Mesothelial cell of epicardium (in vitro differentiated cells): ENCODE results near the gene ARID2. TPM values are rescaled to one million over a fixed set of nuclear protein-coding genes. Genes with fewer than 3 reads are reported as not detected.

Experiments
- DNase-seq, 2 experiments: peaks; one replicate each; pipeline ENCODE4 v3.0.0; 2021; ENCODE audit warnings: low spot score in 2 of 2; ENCODE audit not compliant: unreplicated experiment in 2 of 2
- H3K27ac Mint-ChIP-seq: 2 replicates; pipeline ENCODE4 v1.8.0; 2021; ENCODE audit warnings: mixed read lengths
- H3K27me3 Mint-ChIP-seq: 2 replicates; pipeline ENCODE4 v1.8.0; 2021; ENCODE audit warnings: low read depth, mixed read lengths
- H3K36me3 Mint-ChIP-seq: 2 replicates; pipeline ENCODE4 v1.8.0; 2021; ENCODE audit warnings: mixed read lengths
- H3K4me1 Mint-ChIP-seq: 2 replicates; pipeline ENCODE4 v1.8.0; 2021; ENCODE audit warnings: mixed read lengths
- H3K4me3 Mint-ChIP-seq: 2 replicates; pipeline ENCODE4 v1.8.0; 2021; ENCODE audit warnings: mild to moderate bottlenecking, moderate library complexity, mixed read lengths
- H3K9me3 Mint-ChIP-seq: 2 replicates; pipeline ENCODE4 v1.8.0; 2021; ENCODE audit warnings: mixed read lengths
- CTCF ChIP-seq: fragments of 200-600 bp; sonication (generic); IDR thresholded peaks from one replicate; pipeline ENCODE4 v1.5.0; 2021; ENCODE audit warnings: antibody characterized with exemption; ENCODE audit not compliant: unreplicated experiment
- total RNA-seq: library from RNA; stranded (reverse); gene quantifications from 3 replicates; pipeline ENCODE4 v1.2.1, GENCODE V29; 2021

ARID2 gene
- total RNA-seq, 1 donor from 2014 or later, result 67.1 TPM

GRCh38 chr12:45886685-45887084 lies 157.2 kb downstream of the ARID2 start:
- H3K4me1 Mint-ChIP-seq, result peaks cover 6% of the 10 kb centered on the region
- no peaks in the 10 kb centered on the region for H3K9me3 Mint-ChIP-seq
- no peaks in the 10 kb centered on the region for H3K27me3 Mint-ChIP-seq
- no peak overlapping the region for H3K4me3 Mint-ChIP-seq
- no peak for TF ChIP-seq CTCF
- H3K36me3 Mint-ChIP-seq, result peaks cover 32% of the 10 kb centered on the region
- no peak overlapping the region for H3K27ac Mint-ChIP-seq
- DNase-seq, result no peak

GRCh38 chr12:45887544-45887943 lies 158.0 kb downstream of the ARID2 start:
- H3K9me3 Mint-ChIP-seq, result no peaks in the 10 kb centered on the region
- H3K27ac Mint-ChIP-seq, result peak overlapping the region; percentile 8
- TF ChIP-seq CTCF, result no peak
- DNase-seq, result no peak
- H3K27me3 Mint-ChIP-seq, result no peaks in the 10 kb centered on the region
- H3K4me1 Mint-ChIP-seq, result peaks cover 6% of the 10 kb centered on the region
- H3K4me3 Mint-ChIP-seq, result no peak overlapping the region
- H3K36me3 Mint-ChIP-seq, result peaks cover 29% of the 10 kb centered on the region

- Mint-ChIP-seq H3K27ac (no peak overlapping the region), H3K27me3 (no peaks in the 10 kb centered on the region), H3K9me3 (no peaks in the 10 kb centered on the region), H3K36me3 (peaks cover 31% of the 10 kb centered on the region), H3K4me1 (peaks cover 6% of the 10 kb centered on the region), H3K4me3 (no peak overlapping the region)
- TF ChIP-seq CTCF, result no peak
- no peak for DNase-seq
Observed at GRCh38 chr12:45890276-45890675, 160.8 kb downstream of the ARID2 start.

- H3K27ac Mint-ChIP-seq, result no peak overlapping the region
- H3K9me3 Mint-ChIP-seq, result peaks cover 4% of the 10 kb centered on the region
- no peak for DNase-seq
- no peaks in the 10 kb centered on the region for H3K27me3 Mint-ChIP-seq
- H3K36me3 Mint-ChIP-seq, result peaks cover 41% of the 10 kb centered on the region
- H3K4me1 Mint-ChIP-seq, result no peaks in the 10 kb centered on the region
- no peak for TF ChIP-seq CTCF
- no peak overlapping the region for H3K4me3 Mint-ChIP-seq
Observed at GRCh38 chr12:45893240-45893639, 163.7 kb downstream of the ARID2 start.

- DNase-seq, result no peak
- Mint-ChIP-seq H3K4me3 (no peak overlapping the region), H3K36me3 (peaks cover 55% of the 10 kb centered on the region), H3K27me3 (no peaks in the 10 kb centered on the region), H3K4me1 (no peaks in the 10 kb centered on the region), H3K9me3 (peaks cover 13% of the 10 kb centered on the region), H3K27ac (no peak overlapping the region)
- no peak for TF ChIP-seq CTCF
Observed at GRCh38 chr12:45895961-45896360, 166.5 kb downstream of the ARID2 start.

GRCh38 chr12:45898094-45898493 lies 168.6 kb downstream of the ARID2 start:
- no peak for DNase-seq
- Mint-ChIP-seq H3K4me3 (no peak overlapping the region), H3K36me3 (peaks cover 54% of the 10 kb centered on the region), H3K4me1 (no peaks in the 10 kb centered on the region), H3K27ac (no peak overlapping the region), H3K27me3 (no peaks in the 10 kb centered on the region), H3K9me3 (peaks cover 13% of the 10 kb centered on the region)
- no peak for TF ChIP-seq CTCF
